Activated CD4-positive, CD25-positive, alpha-beta regulatory T cell treated with anti-CD3 and anti-CD28 coated beads, Interleukin-2, amount 50 U/mL, for 16 hours (primary cell): ENCODE measurements around the gene HSP90AA1.

Experiments used
- DNase-seq: peaks from one replicate; pipeline ENCODE4 v3.0.0-alpha.2; 2020; ENCODE audit warnings: low read depth, low spot score

HSP90AA1 gene

DNA sequence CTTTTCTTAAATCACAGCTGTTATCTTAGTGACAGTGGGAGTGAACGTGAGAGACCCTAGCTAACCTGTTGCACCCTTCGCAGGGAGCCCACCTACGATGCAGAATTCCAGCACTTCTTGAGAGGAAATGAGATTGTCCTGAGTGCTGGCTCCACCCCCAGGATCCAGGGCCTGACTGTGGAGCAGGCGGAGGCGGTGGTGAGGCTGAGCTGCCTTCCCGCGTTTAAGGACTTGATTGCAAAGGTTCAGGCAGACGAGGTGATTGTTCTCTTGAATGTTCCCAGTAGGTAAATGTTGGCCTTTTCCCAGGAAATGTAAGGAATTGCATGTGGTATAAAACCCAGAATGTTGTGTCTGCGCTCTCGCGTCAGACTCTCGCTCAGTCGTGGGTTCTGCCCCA is 46.7 kb downstream of the HSP90AA1 start:
- DNase-seq = no peak

- DNase-seq = no peak
These were observed 47.7 kb downstream of the HSP90AA1 start for GRCh38 chr14:102039157-102039556.

GRCh38 chr14:102037686-102038085 is 49.2 kb downstream of the HSP90AA1 start:
- DNase-seq = no peak

- no peak for DNase-seq
These were observed 50.9 kb downstream of the HSP90AA1 start for GRCh38 chr14:102035914-102036313.

- DNase-seq = no peak
These were observed 52.5 kb downstream of the HSP90AA1 start for GRCh38 chr14:102034301-102034700.

DNA sequence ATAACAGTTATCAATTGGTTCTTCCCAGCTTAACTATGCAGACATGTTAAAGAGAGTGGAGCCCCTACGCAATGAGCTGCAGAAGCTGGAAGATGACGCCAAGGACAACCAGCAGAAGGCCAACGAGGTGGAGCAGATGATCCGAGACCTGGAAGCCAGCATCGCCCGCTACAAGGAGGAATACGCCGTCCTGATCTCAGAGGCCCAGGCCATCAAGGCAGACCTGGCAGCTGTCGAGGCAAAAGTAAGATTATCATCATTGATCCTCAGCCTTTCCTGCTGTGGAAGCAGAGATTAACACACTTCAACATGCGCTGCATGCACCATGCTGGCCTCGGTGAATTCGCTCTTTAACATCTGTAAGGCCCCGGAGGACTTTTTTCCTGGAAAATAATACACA is 53.6 kb downstream of the HSP90AA1 start:
- DNase-seq = no peak
